NCI-H1694 treated with DMSO at 0.1 percent for 48 hours (cell line): ENCODE data around the gene TINAGL1.

Experiments used
- DNase-seq: peaks from one replicate; lab custom pipeline; 2025; lab: John Stamatoyannopoulos, UW

The TINAGL1 gene

GRCh38 chr1:31576201-31576669 is at the start of gene TINAGL1:
Gene TINAGL1, plus strand, starts transcription at chr1:31576515. Its CDS starts 634 bp downstream, at chr1:31577149.
- DNase-seq = no peak

- no peak for DNase-seq
Measured at GRCh38 chr1:31529999-31530684, 46.2 kb upstream of the TINAGL1 start.

- DNase-seq = no peak
Measured at GRCh38 chr1:31531177-31531999, 44.9 kb upstream of the TINAGL1 start.

GRCh38 chr1:31532173-31532572 is 44.1 kb upstream of the TINAGL1 start:
- DNase-seq = no peak

GRCh38 chr1:31535561-31535960 is 40.8 kb upstream of the TINAGL1 start:
- DNase-seq = no peak

GRCh38 chr1:31539329-31539728 is 37.0 kb upstream of the TINAGL1 start:
- no peak for DNase-seq

GRCh38 chr1:31541194-31541593 is 35.1 kb upstream of the TINAGL1 start:
- DNase-seq = no peak

- DNase-seq = no peak
Measured at GRCh38 chr1:31545927-31546540, 30.3 kb upstream of the TINAGL1 start.

GRCh38 chr1:31548534-31548906 is 27.8 kb upstream of the TINAGL1 start:
- DNase-seq = no peak

- peak; percentile 86 for DNase-seq
Measured at GRCh38 chr1:31548907-31549808, 27.2 kb upstream of the TINAGL1 start.

GRCh38 chr1:31549809-31550620 is 26.3 kb upstream of the TINAGL1 start:
- DNase-seq = peak; percentile 9

- DNase-seq = no peak
Measured at GRCh38 chr1:31551208-31551607, 25.1 kb upstream of the TINAGL1 start.

GRCh38 chr1:31552489-31552888 is 23.8 kb upstream of the TINAGL1 start:
- no peak for DNase-seq

- DNase-seq = no peak
Measured at GRCh38 chr1:31556481-31557006, 19.8 kb upstream of the TINAGL1 start.

- no peak for DNase-seq
Measured at GRCh38 chr1:31559715-31560114, 16.6 kb upstream of the TINAGL1 start.

GRCh38 chr1:31560394-31560793 is 15.9 kb upstream of the TINAGL1 start:
- no peak for DNase-seq

- no peak for DNase-seq
Measured at GRCh38 chr1:31562707-31563360, 13.5 kb upstream of the TINAGL1 start.

GRCh38 chr1:31564606-31564989 is 11.7 kb upstream of the TINAGL1 start:
- no peak for DNase-seq

- DNase-seq = no peak
Measured at GRCh38 chr1:31567956-31568570, 8.3 kb upstream of the TINAGL1 start.
